ENCODE results near the gene DTNA. TPM values are rescaled to one million over a fixed set of nuclear protein-coding genes. Genes with fewer than 3 reads are reported as not detected.

Gene DTNA
- total RNA-seq, 2 experiments from 2014 or later: not detected

DNA sequence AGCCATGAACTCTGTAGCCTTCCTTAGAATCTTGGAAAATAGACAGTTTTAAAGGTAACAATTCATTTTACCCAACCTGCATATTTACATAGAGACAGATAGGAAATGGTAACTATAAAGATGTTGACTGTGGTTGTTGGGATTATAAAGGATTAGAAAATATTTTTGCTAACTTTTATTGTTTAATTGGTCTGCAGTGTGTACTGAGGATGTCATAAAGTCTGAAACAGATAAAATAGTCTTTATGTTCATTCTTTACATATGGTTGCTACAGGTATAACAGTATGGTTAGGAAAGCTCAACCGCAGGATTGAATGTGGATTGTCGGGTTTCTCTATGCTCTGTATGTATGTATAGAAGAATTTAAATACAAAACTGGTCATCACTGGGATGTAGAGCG lies 7.3 kb upstream of the DTNA start:
- Histone ChIP-seq H3K36me3 (ENCODE audit: insufficient read depth, low read length) (no peaks in the 10 kb centered on the region), H3K4me3 (ENCODE audit: low read length) (no peak overlapping the region), H3K27ac (ENCODE audit: low read depth in 1 of 2, low read length in 2 of 2) (no peak overlapping the region), H3K27me3 (ENCODE audit: control insufficient read depth in 1 of 2, insufficient read depth in 2 of 2, low read length in 2 of 2) (no peaks in the 10 kb centered on the region), H3K9me3 (ENCODE audit: control insufficient read depth in 1 of 2, insufficient read depth in 1 of 2, low read length in 2 of 2) (no peaks in the 10 kb centered on the region), H3K4me1 (ENCODE audit: insufficient read depth, low read length) (no peaks in the 10 kb centered on the region)
- Mint-ChIP-seq H3K27me3 (peaks cover 3% of the 10 kb centered on the region), H3K4me3 (no peak overlapping the region), H3K36me3 (ENCODE audit: low read depth) (no peaks in the 10 kb centered on the region), H3K9me3 (no peaks in the 10 kb centered on the region), H3K4me1 (ENCODE audit: low read depth) (no peaks in the 10 kb centered on the region), H3K27ac (no peak overlapping the region)
- POLR2A ChIA-PET: no interaction called here
- no peak for ATAC-seq (ENCODE audit: poor library complexity)
- intact Hi-C loops (cut with DNase I, micrococcal nuclease): no loop called here
- no peak for DNase-seq
- CTCF ChIA-PET: no interaction called here
- TF ChIP-seq, protein P1, sequence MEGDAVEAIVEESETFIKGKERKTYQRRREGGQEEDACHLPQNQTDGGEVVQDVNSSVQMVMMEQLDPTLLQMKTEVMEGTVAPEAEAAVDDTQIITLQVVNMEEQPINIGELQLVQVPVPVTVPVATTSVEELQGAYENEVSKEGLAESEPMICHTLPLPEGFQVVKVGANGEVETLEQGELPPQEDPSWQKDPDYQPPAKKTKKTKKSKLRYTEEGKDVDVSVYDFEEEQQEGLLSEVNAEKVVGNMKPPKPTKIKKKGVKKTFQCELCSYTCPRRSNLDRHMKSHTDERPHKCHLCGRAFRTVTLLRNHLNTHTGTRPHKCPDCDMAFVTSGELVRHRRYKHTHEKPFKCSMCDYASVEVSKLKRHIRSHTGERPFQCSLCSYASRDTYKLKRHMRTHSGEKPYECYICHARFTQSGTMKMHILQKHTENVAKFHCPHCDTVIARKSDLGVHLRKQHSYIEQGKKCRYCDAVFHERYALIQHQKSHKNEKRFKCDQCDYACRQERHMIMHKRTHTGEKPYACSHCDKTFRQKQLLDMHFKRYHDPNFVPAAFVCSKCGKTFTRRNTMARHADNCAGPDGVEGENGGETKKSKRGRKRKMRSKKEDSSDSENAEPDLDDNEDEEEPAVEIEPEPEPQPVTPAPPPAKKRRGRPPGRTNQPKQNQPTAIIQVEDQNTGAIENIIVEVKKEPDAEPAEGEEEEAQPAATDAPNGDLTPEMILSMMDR (IDR thresholded peaks at IDR 0.05): no peak

DNA sequence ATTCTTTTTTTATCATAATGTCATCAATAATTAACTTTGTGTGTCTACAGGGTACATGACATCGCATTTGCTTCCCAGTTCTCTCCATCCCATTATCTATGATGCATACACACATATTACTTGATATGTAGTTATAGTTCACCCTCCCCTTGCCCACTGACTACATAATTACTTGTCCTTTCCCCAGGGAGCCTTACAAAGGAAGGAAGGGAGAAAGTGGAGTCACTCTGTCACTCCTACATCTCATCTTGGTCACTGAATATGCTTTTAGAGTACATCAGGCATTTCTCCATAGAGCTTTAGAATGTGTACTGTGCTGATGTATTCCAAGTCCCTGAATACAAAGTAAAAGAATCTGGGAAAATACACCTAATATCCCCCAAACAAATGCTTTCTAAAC lies 6.0 kb upstream of the DTNA start:
- Histone ChIP-seq H3K36me3 (ENCODE audit: insufficient read depth, low read length) (no peaks in the 10 kb centered on the region), H3K27me3 (ENCODE audit: control insufficient read depth in 1 of 2, insufficient read depth in 2 of 2, low read length in 2 of 2) (no peaks in the 10 kb centered on the region), H3K9me3 (ENCODE audit: control insufficient read depth in 1 of 2, insufficient read depth in 1 of 2, low read length in 2 of 2) (no peaks in the 10 kb centered on the region), H3K4me3 (ENCODE audit: low read length) (no peak overlapping the region), H3K27ac (ENCODE audit: low read depth in 1 of 2, low read length in 2 of 2) (no peak overlapping the region), H3K4me1 (ENCODE audit: insufficient read depth, low read length) (no peaks in the 10 kb centered on the region)
- Mint-ChIP-seq H3K9me3 (no peaks in the 10 kb centered on the region), H3K27ac (no peak overlapping the region), H3K4me3 (no peak overlapping the region), H3K36me3 (ENCODE audit: low read depth) (no peaks in the 10 kb centered on the region), H3K27me3 (peaks cover 4% of the 10 kb centered on the region), H3K4me1 (ENCODE audit: low read depth) (no peaks in the 10 kb centered on the region)
- no peak for DNase-seq
- TF ChIP-seq, protein P1 (IDR thresholded peaks at IDR 0.05): no peak
- ChIA-PET POLR2A (no interaction called here), CTCF (no interaction called here)
- no peak for ATAC-seq (ENCODE audit: poor library complexity)
- intact Hi-C loops (cut with DNase I, micrococcal nuclease): no loop called here

DNA sequence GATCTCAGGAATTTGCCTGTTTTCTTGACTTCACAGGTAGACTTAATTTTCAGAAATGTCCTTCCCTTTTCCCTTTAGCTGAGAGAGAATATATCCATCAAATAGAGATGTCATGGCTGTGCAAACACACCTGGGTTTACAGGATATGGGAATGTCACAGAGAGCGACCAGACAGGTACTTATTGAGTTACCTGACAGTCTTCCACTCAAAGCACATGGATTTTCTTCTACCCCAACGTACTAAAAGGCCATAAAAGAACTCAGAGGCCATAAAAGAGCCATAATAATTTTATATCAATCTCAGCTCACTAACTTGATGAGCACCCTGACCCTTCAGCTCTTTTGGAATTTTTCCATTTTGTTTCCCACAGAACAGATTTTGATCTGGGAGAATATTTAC lies 5.3 kb upstream of the DTNA start:
- Histone ChIP-seq H3K4me1 (ENCODE audit: insufficient read depth, low read length) (no peaks in the 10 kb centered on the region), H3K4me3 (ENCODE audit: low read length) (no peak overlapping the region), H3K27me3 (ENCODE audit: control insufficient read depth in 1 of 2, insufficient read depth in 2 of 2, low read length in 2 of 2) (no peaks in the 10 kb centered on the region), H3K9me3 (ENCODE audit: control insufficient read depth in 1 of 2, insufficient read depth in 1 of 2, low read length in 2 of 2) (no peaks in the 10 kb centered on the region), H3K27ac (ENCODE audit: low read depth in 1 of 2, low read length in 2 of 2) (no peak overlapping the region), H3K36me3 (ENCODE audit: insufficient read depth, low read length) (no peaks in the 10 kb centered on the region)
- Mint-ChIP-seq H3K36me3 (ENCODE audit: low read depth) (no peaks in the 10 kb centered on the region), H3K27ac (no peak overlapping the region), H3K4me1 (ENCODE audit: low read depth) (no peaks in the 10 kb centered on the region), H3K4me3 (no peak overlapping the region), H3K9me3 (no peaks in the 10 kb centered on the region), H3K27me3 (peaks cover 9% of the 10 kb centered on the region)
- intact Hi-C loops (cut with DNase I, micrococcal nuclease): no loop called here
- DNase-seq (no peak), ATAC-seq (ENCODE audit: poor library complexity) (no peak)
- ChIA-PET POLR2A (no interaction called here), CTCF (no interaction called here)
- TF ChIP-seq, protein P1 (IDR thresholded peaks at IDR 0.05): no peak

All from CD4-positive, alpha-beta T cell (primary cell).